ENCODE results near the gene ADAMTS12.

- TF ChIP-seq GATA3 (IDR thresholded peaks at IDR 0.05; ENCODE audit: low read depth, low read length) (no peak), GATA2 (IDR thresholded peaks at IDR 0.05; ENCODE audit: low read depth, low read length) (no peak)
Observed at GRCh38 chr5:33857037-33857436, 34.8 kb downstream of the ADAMTS12 start.

All from SH-SY5Y (cell line).